HG02884 (cell line): Measurements from ENCODE around the gene FREM2.

Experiments
- ATAC-seq: cut with Tn5 transposase; IDR thresholded peaks from one replicate; pipeline ENCODE4 v1.9.1; 2021; ENCODE audit warnings: mild to moderate bottlenecking, moderate library complexity; ENCODE audit not compliant: unreplicated experiment

Gene FREM2

DNA sequence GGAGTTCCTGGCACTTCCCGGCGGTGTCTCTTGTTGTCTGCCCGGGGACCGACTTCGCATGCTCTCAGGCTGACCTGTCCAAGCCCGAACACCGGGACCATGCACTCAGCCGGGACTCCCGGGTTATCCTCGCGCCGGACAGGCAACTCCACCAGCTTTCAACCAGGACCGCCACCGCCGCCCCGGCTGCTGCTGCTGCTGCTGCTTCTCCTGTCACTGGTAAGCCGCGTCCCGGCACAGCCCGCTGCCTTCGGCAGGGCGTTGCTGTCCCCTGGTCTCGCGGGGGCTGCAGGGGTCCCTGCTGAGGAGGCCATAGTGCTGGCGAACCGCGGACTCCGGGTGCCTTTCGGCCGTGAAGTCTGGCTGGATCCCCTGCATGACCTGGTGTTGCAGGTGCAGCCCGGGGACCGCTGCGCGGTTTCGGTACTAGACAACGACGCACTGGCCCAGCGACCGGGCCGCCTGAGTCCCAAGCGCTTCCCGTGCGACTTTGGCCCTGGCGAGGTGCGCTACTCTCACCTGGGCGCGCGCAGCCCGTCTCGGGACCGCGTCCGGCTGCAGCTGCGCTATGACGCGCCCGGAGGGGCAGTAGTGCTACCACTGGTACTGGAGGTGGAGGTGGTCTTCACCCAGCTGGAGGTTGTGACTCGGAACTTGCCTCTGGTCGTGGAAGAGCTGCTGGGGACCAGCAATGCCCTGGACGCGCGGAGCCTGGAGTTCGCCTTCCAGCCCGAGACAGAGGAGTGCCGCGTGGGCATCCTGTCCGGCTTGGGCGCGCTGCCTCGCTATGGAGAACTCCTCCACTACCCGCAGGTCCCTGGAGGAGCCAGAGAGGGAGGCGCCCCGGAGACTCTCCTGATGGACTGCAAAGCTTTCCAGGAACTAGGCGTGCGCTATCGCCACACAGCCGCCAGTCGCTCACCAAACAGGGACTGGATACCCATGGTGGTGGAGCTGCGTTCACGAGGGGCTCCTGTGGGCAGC is 661 bp downstream of the FREM2 start:
- no peak for ATAC-seq

DNA sequence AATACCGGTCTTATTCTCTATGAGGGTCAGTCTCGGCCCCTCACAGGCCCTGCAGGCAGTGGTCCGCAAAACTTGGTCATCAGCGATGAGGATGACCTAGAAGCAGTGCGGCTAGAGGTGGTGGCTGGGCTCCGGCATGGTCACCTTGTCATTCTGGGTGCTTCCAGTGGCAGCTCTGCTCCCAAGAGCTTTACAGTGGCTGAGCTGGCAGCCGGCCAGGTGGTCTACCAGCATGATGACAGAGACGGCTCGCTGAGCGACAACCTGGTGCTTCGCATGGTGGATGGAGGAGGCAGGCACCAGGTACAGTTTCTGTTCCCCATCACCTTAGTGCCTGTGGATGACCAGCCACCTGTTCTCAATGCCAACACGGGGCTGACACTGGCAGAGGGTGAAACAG is 1.8 kb downstream of the FREM2 start:
- no peak for ATAC-seq

DNA sequence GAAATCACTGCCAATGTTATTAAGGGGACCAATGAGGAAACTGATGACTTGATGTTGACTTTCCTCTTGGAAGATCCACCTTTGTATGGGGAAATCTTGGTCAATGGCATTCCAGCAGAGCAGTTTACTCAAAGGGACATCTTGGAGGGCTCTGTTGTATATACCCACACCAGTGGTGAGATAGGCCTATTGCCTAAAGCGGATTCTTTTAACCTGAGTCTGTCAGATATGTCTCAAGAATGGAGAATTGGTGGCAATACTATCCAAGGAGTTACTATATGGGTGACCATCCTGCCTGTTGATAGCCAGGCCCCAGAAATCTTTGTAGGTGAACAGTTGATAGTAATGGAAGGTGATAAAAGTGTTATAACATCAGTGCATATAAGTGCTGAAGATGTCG is 3.4 kb downstream of the FREM2 start:
- no peak for ATAC-seq

DNA sequence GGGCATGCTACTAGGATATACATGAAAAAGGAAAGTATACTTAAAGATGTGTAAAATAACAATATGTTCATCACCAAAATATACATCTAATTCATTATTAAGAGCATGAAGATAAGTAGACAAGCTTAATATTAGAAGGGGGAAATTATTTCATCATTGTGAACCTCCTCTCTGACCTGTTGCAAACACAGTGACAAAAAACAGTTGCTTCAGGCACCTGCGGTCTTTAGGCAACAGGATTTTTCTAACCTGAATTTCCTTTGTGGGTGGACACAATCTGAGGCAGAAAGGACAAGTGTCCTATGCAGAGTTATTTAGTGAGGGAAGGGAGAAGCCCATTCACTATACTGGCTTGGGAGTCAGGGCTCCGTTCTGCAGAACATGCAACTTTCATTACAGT is 6.3 kb downstream of the FREM2 start:
- ATAC-seq = no peak

DNA sequence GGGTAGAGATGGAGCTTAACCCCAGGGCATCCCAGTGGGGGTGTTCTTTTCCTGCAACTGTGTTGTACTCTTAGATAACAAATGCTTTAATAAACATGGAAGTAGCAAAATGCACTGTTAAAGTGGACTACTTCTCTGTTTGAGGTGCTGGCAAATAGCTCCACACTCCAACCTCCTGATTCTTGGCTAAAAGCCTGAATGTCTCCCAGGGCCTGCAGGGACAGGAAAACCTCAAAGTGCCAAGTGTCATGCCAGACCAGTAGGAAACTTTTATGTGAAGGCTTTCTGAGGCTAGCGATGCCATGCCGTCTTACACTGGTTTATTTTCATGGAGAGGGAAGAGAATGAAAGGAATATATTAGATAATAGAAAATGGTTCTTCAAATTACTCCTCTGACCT is 6.8 kb downstream of the FREM2 start:
- ATAC-seq = no peak

DNA sequence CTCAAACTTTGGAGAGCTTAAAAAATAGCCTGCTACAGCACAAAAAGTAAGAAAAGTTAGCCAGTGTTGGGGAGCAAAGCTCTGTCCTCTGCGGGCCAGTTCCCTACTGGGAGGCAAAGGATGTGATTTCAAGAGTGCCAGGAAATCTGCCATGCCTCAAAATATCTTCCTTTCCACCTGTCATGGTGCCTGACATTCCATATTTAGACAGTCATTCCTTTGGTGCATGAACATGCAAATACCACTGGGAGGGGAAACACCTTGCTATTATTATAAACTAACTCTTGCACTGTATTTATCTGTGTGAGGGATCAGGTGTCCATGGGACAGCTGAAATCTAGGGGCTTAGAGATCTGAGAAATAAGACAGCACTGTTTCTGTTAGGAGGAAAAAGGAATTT is 10.3 kb downstream of the FREM2 start:
- no peak for ATAC-seq

DNA sequence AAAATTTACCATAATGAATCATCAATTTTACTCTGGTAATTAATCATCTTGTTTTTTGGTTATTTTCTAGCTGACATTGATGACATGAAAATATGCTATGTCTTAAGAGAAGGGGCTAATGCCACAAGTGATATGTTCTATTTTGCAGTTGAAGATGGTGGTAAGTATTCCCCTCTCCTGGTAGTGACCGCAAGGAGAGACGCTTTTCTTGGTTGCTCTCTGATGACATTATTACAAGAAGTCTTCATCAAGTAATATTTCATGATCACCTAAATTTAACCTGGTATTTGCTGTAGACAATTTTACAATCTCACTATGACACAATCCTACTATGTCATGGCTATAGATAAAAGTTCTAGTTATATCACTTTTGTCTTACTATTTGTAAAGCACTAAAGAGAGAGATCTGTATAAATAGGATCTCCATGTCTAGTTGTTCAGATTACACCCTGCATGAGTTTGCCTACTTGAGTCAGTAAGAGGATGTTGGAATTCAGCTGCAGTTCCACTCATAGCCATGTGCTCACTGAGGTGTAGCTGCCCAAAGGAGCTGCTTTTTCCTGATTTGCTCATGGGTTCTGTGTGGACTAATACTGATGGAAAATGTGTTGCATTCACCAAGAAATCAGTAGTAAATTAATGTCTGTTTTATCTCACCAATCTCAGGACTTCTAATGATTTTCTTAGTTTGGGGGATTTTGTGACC is 10.9 kb downstream of the FREM2 start:
- ATAC-seq = no peak

DNA sequence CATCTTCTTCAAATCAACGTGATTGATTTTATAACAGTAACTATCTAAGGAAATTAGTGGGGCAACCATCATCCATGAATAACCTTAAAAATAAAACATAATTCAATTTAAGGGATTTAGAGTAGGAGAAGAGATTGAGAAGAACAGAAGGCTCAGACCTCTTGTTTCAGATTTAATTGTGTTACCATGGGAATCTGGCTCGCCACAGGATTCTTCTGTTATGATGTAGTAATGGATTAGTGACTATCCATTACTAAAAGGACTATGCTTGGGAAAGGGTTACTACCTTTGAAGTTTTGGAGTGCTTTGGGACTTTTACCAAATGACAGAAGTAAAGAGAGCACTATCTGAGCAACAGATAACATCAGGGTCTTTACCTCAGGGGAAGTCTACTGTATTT is 13.2 kb downstream of the FREM2 start:
- ATAC-seq = no peak

DNA sequence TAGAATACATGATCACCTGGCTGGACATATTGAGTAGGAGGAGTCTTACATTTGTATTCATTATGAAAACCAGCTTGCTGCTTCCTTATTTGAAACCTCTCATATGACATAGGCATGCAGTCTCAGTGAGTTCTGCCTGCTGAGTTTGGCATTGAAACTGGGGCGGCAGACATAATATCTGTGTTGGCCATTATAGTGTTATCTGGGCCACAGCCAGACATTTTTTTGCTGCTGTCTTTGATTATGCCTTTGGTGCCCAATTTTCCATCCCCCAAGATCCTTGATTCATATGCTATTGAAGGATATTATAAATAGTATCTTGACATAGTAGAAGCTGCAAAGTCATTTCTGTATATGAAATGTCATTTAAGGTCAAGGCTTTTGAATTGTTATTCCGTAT is 15.8 kb downstream of the FREM2 start:
- no peak for ATAC-seq

DNA sequence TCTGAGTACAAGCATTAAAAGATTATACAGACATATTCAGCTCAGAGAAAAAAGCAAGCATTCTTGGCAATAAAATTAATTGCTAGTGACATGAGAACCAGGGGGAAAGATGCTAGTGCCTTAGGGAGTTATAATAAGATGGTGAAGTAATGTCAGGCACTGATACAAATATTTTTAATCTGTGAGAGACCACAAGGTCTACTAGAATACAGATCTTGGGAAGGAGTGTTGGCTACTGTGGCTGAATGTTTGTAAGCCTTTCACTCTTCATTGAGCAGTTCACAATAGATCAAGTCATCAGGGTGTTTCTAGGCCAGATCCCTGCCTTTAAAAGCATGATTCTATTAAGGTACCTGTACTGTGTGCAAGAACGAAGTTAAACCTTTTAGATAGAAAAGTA is 16.4 kb downstream of the FREM2 start:
- ATAC-seq = no peak

DNA sequence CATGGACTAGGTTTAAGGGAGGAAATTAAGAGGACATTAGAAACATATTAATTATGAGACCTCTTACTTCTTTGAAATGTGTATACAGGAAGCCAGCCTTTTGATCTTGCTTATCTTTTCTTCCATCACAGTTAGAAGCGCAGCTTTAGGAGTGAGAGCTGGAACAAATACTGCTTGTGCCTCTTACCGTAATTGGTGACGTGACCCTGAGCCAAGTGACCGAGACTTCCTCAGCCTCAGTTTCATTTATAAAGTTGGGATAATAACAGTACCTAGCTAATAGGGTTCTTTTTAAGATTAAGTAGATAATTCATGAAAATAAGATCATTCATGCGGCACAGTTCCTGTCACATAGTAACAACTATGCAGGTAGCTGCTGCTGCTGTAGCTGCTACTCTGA is 18.5 kb downstream of the FREM2 start:
- ATAC-seq = no peak

DNA sequence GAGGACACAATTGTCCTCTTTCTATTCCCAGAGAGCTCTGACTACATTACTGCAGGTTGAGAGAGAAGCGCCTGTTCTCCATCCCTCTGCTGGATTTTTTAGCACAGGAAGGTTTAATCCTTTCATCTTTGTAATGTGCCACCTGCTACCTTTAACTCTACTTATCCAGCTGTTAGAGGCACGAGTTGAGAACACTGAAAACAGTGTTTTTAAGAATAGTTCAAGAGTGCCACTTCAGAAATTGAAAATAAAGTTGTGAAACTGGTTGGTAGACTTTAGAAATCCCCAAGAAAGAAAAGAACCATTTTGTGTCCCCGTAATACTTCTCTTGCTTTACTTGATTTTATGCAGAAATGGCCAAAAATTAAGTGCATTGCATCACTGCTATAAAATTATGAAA is 20.6 kb downstream of the FREM2 start:
- ATAC-seq = no peak

DNA sequence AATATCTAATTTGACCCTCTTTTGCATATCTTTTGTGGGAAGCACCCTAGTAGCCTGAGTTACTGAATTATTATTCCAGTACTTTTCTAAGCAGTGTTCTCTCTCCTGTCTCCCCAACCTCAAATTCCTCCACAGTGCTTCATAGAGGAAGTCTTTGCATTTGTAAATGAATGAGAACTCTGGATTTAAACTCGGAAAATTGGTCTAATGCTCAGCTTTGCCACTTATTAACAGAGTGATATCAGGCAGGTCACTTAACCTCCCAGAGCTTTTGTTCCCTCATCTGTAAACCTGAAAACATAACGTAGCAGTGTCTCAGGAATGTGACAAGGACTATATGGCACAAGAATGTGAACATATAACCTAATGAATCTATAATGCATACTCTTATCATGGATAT is 26.2 kb downstream of the FREM2 start:
- ATAC-seq = no peak

DNA sequence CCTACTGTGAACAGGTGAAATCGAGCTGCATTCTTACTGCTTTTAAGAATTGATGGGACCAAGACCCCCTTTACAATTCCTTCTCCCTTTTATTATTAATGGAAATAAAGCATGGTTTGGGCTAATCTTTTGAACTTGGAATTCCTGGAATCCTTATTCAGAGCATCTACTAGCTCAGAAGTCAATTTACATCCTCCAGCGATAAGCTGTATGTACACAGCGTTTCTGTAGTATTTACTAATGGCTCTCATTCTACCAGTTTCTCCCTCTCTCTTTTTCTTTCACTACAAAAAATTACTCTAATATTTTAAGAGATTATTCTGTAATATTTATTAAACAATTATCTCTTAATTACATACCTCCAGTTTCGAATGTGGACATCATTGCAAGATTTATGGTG is 31.5 kb downstream of the FREM2 start:
- ATAC-seq = no peak

DNA sequence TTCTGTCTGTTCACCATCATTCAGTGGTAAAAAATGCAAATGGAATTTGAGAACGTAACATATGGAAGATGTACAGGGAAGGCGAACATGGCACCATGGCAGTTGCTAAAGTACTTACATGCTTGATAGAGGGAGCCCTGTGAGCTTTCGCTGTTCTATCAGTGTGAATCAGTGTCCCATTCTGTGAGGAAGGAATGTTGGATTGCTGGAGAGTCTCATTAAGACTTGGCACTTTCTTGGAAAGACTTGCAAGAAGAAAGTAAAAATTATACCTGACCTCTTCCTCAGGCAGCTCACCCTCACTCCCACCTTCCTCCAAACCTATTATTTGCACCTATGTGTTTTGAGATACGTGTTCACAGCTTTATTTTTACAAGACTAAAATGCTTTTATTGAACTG is 43.5 kb downstream of the FREM2 start:
- no peak for ATAC-seq

DNA sequence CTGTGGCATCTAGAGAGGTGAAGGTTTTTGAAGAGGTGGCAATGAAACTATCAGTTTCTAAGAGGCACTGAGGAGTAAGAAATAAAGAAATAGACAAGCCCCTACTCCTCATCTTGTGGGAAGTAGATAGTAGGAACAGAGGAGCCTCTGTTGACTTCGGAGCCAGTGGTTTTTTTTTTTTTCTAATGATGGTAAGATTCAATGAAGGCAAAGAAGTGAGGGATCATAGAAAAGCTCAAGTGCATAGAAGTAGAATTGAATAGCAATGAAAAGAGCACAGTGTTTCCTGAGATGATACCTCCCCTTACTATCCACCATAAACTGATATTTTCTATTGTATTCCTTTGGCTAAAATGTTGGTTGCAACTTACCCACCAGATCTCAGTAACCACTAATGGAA is 46.3 kb downstream of the FREM2 start:
- no peak for ATAC-seq

DNA sequence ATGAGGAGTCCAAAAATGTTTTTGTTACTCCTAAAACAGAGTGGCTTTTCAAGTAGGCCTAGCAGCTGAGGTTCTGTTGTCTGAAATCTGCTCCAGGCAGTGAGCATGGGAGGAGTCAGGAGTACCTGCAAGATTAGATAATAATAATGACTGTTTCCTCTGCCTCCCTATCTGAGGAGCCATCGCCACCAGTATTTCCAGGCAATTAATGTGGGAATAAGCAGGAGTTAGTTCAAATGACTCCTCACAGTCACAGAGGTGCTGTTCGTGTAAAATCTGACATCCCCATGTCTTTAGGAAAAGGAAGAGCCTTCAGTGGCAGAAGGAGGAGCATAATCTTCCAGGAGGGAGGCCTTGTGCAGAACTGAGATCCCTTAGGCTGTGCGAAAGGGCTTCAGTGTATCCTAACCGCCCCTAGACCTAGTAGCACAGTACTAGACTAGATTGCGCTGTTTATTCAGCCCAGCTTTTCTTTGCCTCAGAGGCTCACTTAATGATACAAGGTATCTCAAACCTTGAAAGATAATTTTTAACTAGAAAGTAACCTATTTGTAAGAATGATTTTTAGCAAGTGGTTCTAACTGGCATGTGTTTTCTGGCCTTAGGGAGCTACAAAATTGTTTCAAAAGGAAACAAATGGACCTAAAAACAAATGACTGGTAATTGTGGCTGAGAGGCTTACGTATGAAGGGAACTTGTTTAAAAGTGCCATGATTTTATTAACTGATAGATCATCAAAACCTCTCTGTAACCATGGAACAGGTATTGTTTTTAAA is 49.0 kb downstream of the FREM2 start:
- ATAC-seq = no peak

DNA sequence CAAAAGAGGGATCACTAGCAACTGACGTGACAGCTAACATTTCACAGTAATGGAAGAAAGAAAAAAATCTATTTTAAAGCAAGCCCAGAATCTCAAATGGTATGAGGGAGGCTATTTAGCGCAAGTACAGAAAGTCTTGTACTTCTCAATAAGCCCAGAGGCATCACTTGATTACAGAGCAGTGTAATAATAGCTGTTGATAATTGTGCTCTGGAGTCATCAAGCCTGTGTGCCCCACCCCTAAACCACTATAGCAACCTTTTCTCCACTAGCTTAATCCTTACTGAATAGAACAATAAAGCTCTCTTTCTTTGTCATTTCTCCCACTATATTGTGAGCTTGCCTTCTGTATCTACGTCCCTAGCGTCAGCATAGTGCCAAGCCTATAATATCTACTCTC is 56.6 kb downstream of the FREM2 start:
- ATAC-seq = no peak

DNA sequence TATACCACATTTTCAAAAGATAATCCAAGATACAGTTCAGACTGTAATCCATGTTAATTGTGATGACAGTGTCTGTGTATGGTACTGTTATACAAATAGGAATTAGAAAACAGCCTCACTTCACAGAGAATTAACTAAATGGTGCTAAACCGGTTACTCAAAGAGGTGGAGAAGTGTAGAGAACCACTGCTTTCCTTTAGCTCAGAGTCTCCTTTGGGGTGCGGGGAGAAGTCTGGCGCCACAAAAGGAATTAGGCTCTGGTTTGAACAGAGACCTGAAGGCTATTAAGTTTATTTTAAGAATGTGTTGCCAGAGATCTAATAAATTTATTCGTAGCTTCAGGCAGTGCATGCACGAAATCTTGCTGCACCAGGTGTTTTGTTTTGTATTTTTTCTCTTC is 65.8 kb downstream of the FREM2 start:
- ATAC-seq = no peak

DNA sequence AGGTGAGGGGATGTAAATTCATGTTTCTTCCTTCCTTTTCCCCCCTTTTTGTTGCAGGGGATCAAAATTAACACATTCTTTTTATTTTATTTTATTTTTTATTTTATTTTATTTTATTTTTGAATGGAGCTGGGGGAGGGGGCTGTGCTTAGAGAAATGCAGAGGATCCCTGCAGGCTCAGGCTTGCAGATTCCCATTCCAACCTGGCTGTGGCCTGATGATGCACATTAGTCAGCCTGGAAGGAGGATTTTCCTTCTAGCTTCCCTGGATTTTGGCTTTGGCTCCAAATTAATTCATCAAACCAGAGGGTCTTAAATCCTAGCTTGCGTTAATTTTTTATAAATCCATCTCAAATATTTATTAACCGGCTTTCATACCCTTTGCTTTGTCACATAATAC is 67.0 kb downstream of the FREM2 start:
- no peak for ATAC-seq

DNA sequence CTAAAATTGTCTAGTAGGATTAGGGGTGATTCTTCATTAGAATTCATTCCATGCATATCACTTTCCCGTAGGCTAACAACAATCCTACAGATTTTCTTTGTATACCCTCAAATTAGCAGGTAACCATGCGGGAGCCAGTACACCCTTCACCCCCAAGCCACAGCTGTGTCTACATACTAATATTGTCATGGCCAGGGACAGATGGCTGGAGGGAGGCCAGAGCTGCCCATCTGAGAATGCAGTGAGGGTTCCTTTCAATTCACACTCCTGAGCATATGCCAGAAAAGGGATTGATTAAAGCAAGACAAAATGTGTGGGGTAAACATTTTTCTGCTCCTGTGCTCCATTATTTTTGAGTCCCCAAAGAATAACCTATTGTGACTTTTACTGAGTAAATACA is 68.9 kb downstream of the FREM2 start:
- ATAC-seq = no peak

DNA sequence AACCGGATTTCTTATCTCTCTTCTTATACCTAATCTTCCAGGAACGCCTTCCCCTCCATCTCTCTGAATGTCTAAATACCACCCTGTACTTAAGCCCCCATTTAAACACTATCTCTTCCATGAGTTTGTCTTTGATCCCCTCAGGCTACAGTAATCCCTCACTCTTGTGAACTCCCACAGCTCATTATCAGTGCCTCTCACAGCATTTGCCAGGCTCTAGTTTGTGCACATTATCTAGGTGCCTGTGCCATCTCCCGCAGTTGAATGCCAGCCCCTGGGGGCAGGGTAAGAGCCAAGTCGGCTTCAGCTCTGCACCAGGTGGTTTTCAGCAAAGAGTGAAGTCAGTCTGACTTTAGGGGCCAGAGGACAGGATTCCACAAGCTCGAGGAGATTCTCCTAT is 71.4 kb downstream of the FREM2 start:
- ATAC-seq = no peak
